Middle frontal gyrus (tissue), 1 donor: ENCODE results near the gene EFCAB11.
"Not testable (repeated sequence)": the region's sequence is repeated elsewhere in the genome, so short reads cannot be mapped to it uniquely, and the experiment has no call there.

Experiments
- DNase-seq: peaks from one replicate; pipeline ENCODE4 v3.0.0-alpha.2; 2015; ENCODE audit warnings: low spot score; ENCODE audit errors: extremely low spot score

Gene EFCAB11

GRCh38 chr14:89912221-89912620 lies 42.3 kb downstream of the EFCAB11 start:
- DNase-seq: no peak

GRCh38 chr14:89911010-89911919 lies 43.3 kb downstream of the EFCAB11 start:
- DNase-seq: no peak

GRCh38 chr14:89910691-89911009 lies 43.9 kb downstream of the EFCAB11 start:
- DNase-seq: no peak

- no peak for DNase-seq
Measured at GRCh38 chr14:89909586-89909985, 44.9 kb downstream of the EFCAB11 start.

GRCh38 chr14:89908712-89909450 lies 45.6 kb downstream of the EFCAB11 start:
- DNase-seq: no peak

DNA sequence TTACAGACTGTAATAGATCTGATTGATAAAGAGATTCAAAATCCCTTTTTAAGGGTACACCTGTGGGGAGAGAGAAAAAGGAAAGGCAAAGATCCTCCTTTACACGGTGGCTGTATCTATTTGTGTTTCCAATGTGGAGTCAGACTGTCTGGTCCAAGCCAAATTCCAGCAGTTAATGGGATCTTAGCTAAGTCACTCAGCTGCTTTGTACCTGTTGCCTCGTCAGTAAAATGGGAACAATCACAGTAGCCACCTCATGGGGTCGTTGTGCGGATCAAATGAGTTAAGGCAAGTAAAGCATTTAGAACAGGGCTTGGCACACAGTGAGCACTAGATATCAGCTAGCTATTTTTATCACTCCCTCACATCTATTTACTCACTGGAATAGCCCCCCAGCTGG lies 46.9 kb downstream of the EFCAB11 start:
- no peak for DNase-seq

DNA sequence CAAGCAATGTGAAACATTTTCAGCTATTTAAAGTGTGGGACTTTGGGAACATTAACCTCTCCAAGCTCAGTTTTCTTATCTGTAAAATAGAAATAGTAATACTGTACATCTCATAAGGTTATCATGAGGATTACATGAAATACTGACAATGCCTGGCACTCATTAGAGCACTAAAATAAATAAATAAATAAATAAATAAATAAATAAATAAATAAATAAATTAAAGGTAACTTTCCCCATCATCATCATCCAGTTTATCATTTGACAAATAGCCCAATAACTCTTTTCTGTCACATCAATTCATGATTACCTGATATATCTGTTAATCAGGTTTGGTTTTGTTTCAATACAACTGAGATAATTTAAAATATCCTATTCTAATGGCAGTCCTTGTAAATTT lies 48.5 kb downstream of the EFCAB11 start:
- no peak for DNase-seq

DNA sequence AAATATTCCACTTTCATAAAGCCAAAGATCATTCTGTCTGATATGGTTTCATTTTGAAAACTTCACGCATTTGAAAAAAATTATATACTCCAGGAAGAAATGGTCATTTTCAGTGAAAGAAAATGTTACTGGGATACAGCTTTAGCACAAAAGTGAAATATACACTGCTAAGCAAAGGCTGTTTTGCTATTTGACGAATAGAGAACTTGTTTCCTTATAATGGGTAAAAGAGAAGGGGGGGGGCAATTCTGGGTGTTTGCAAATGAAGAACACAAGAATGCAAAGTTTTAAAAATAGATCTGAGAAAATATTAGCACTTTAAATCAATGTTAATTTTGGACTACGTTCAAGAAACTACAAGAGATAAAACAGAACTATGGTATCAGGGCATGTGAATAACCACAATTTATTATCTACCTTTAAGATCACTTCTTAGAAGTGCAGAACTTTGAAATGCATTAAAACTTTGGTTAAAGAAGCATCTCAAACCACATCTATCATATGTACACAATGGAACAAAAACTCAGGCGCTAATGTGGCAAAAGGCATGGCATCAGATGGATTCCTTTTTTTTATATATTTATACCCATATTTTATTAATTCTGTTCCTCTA lies 51.1 kb downstream of the EFCAB11 start:
- DNase-seq: no peak

DNA sequence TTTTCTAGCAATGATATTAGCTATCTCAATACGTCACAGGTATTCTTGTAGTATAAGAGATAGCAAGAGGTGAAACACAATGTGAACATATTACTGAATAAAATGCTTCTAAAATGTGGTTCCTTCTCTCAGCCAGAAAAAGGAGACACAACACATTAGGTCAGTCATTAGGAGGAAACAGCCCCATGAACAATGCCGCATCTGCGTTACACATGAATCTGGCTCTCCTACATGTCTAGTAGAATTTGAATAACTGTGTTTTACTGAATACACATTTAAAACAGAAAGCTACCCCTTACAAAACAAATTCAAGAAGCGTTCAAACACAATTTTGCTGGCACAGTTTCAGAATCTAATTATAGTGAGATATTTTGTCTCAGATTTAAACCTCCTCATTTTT lies 51.6 kb downstream of the EFCAB11 start:
- no peak for DNase-seq

- DNase-seq: no peak
Measured at GRCh38 chr14:89900802-89901201, 53.7 kb downstream of the EFCAB11 start.

DNA sequence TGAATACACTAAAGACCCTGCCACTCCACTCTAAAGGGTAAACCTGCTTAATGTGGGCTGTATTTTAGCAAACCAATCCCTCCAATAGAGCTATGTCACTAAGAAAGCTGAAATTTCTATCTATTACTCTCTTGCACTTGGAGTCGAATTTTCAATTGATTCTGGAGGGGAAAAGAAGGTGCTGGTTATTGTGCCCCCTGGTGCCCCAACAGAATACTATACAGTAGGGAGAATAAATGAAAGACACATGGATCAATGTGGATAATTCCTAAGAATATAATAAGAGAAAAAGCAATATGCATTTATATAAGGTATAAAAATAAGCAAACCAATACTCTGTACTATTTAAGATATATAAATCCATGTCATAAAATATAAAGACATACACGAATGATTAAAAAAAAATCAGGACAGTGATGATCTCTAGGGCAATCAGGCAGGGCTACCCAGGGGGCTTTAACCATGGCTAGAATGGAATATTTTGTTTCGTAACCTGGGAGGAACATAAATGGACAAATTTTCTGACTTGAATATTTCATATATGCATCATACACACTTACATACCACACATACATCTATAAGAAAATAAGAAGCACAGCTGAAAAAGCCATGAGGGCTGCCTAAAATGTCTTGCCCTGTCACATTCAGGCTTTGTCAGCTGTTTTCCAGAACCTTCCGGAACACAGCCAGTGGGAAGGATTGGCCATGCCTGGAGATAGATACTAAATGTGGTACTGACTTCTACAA lies 54.4 kb downstream of the EFCAB11 start:
- no peak for DNase-seq

- DNase-seq: no peak
Measured at GRCh38 chr14:89899291-89899690, 55.2 kb downstream of the EFCAB11 start.

GRCh38 chr14:89893388-89893787 lies 61.1 kb downstream of the EFCAB11 start:
- not testable (repeated sequence) for DNase-seq

DNA sequence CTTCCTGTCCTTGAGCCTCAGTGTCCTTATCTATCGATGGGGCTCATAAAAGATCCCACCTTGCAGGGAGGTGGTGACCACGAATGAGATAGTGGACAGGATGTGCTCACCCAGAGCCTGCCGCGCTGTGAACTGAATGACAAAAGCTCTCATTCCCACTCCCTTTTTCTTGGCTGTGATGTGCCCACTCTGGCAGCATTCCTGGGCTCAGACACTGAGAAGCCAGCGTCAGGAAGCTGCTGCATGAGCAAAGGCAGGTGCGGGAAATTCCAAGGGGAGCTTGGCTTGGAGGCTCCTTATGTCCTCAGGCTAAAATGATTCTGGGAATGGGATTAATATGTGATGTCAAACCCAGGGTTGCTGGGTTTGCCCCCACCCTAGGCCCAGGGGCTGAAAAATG lies 61.6 kb downstream of the EFCAB11 start:
- DNase-seq: no peak

DNA sequence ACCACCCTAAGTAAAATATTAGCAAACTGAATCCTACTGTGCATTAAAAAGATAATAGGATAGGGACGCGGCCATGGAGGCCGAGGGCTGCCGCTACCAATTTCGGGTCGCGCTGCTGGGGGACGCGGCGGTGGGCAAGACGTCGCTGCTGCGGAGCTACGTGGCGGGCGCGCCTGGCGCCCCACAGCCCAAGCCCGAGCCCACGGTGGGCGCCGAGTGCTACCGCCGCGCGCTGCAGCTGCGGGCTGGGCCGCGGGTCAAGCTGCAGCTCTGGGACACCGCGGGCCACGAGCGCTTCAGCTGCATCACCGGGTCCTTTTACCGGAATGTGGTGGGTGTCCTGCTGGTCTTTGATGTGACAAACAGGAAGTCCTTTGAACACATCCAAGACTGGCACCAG lies 62.8 kb downstream of the EFCAB11 start:
- not testable (repeated sequence) for DNase-seq

DNA sequence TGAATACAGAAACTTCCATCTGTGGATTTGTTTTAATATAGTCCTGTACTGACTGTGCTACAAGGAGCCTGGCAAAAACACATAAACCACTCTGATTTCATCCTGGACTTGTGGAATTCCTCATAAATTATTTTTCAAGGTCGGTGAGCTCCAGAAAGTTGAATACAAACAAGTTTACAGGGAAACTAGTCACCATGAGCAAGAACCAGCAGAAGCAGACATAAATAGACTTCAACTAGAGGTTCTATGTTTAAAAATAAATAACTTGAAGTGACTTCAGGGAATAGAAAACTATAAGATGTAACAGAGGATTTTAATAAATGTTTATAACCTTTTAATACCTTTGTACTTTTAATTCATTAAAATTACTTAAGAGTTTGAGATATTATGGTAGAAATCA lies 63.5 kb downstream of the EFCAB11 start:
- no peak for DNase-seq

GRCh38 chr14:89890589-89890988 lies 63.9 kb downstream of the EFCAB11 start:
- no peak for DNase-seq

DNA sequence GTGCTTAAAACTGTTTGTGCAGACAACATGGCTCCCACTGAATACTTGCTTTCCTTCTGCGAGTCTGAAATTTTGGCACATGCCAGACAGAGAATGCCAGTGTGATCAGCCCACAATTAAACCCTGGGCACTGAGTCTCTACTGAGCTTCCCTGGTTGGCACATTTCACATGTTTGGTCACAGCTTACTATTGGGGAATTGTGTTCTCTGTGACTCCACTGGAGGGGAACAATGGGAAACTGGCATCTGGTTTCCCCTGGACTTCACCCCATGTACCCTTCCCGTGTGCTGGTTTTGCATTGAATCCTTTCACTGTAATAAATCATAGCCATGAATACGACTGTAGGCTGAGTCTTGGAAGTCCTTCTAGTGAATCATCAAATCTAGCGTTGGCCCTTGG lies 64.9 kb downstream of the EFCAB11 start:
- no peak for DNase-seq

GRCh38 chr14:89884761-89885160 lies 69.8 kb downstream of the EFCAB11 start:
- no peak for DNase-seq

- no peak for DNase-seq
Measured at GRCh38 chr14:89881839-89882238, 72.7 kb downstream of the EFCAB11 start.

DNA sequence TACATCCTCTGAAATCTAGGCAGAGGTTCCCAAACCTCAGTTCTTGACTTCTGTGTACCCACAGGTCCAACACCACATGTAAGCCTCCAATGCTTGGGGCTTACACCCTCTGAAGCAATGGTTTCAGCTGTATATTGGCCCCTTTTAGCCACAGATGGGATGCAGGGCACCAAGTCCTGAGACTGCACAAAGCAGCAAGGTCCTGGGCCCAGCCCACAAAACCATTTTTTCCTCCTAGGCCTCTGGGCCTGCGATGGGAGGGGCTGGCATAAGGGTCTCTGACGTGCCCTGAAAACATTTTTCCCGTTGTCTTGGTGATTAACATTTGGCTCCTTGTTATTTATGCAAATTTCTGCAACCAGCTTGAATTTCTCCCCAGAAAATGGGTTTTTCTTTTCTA lies 80.4 kb downstream of the EFCAB11 start:
- not testable (repeated sequence) for DNase-seq

DNA sequence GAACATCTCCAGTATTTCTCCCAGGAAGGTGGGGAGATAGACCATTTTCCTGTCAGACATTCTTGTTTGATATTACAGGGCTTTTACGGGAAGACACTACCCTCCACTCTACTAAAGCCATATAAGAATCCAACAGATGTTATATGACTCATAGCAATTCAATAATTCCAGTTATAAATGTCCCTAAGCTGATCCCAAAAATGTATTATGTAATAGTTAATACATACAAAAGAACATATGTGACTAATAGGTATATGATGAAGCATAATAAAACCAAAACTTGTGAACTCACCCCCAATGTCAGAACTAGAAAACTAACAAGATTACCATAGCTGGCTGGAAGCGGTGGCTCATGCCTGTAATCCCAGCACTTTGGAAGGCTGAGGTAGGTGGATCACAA lies 84.2 kb downstream of the EFCAB11 start:
- DNase-seq: no peak
